BLaER1 treated with 17β-estradiol and CSF1 and Interleukin-3, amounts not matched to agents 10 nM and 100 nM (cell line): ENCODE data around the gene PRDX5.

ENCODE experiments used
- H3K27ac ChIP-seq, 11 experiments: shearing (Covaris generic); formaldehyde crosslinking; 2 replicates each; pipeline ENCODE4 v1.8.1; 2022
- H3K27me3 ChIP-seq, 11 experiments: shearing (Covaris generic); formaldehyde crosslinking; 2 replicates each; pipeline ENCODE4 v1.8.1; 2022
- H3K36me3 ChIP-seq, 11 experiments: shearing (Covaris generic); formaldehyde crosslinking; 2 replicates each; pipeline ENCODE4 v1.8.1; 2022
- H3K4me1 ChIP-seq, 10 experiments: shearing (Covaris generic); formaldehyde crosslinking; 2 replicates each; pipeline ENCODE4 v1.8.1; 2022
- H3K4me2 ChIP-seq, 11 experiments: shearing (Covaris generic); formaldehyde crosslinking; 2 replicates each; pipeline ENCODE4 v1.8.1; 2022
- H3K4me3 ChIP-seq, 10 experiments: shearing (Covaris generic); formaldehyde crosslinking; 2 replicates each; pipeline ENCODE4 v1.8.1; 2022
- H3K9ac ChIP-seq, 11 experiments: shearing (Covaris generic); formaldehyde crosslinking; 2 replicates each; pipeline ENCODE4 v1.8.1; 2022
- H3K9me3 ChIP-seq, 11 experiments: shearing (Covaris generic); formaldehyde crosslinking; replicated peaks in 1 of 11; 2 replicates each; pipeline ENCODE4 v1.8.1; 2022
- H4K20me1 ChIP-seq, 11 experiments: shearing (Covaris generic); formaldehyde crosslinking; 2 replicates each; pipeline ENCODE4 v1.8.1; 2022
- Cebpa-rat ChIP-seq, 11 experiments: shearing (Covaris generic); IDR thresholded peaks; 2 replicates each; pipeline ENCODE4 v1.8.1; 2022

The PRDX5 gene

DNA sequence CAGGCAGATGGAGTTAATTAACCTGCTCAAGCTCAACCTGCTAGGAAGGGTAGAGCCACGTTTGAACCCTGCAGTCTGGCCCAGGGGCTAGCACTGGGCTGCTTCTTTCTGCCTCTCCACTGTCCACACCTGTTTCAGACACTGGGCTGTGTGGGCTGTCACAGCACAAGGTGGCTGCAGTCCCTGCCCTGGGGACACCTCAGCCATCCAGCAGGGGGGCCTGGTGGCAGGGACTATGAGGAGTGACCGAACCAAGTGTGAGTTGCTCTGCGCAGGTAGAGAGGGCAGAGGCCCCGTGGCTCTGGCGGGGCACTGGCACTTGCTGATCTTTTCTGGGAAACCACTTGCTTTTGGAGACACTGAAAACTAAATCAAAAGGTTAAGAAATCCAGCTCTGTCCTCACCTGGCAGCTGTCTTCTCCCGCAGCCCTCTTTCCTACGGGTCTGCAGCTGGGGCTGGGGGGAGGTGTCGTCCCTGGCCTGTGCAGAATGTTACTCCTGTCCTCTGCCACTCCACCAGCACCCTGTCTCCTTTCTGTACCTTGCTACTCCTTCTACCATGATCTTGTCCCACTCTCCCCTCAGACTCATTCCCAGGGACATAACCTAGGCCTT, 39.2 kb upstream of the PRDX5 start:
- Histone ChIP-seq H3K36me3 (peaks cover 17 to 71% (median 49%) of the 10 kb centered on the region in 11 experiments; a peak in 21 of 22 replicates), H3K27me3 (no peaks in the 10 kb centered on the region)

DNA sequence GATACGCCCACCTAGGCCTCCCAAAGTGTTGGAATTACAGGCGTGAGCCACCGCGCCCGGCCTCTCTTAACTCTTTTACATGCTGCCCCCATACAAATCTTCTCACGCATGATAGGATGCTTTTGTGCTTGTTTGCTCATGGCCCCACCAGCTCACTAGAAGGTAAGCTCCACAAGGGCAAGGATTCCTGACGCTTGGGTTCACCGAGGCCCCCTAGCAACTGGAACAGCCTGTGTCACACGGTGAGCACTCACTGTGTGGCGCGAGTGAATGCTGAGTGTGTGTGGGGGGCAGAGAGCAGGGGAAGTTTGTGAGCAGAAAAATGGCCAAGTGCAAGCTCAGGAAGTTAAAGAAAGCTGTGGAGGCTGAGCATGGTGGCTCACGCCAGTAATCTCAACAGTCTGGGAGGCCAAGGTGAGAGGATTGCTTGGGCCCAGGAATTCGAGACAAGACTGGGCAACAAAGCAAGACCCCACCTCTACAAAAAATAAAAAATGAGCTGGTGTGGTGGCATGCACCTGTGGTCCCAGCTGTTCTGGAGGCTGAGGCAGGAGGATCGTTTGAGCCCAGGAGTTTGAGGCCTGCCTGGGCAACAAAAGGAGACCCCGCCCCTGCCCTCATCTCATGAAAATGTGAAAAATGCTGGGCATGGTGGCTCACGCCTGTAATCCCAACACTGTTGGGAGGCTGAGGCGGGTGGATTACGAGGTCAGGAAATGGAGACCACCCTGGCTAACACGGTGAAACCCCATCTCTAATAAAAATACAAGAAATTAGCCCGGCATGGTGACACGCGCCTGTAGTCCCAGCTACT, 35.8 kb upstream of the PRDX5 start:
- no peak for TF ChIP-seq Cebpa-rat (IDR thresholded peaks at IDR 0.05)
- H3K9ac ChIP-seq, result no peak overlapping the region
- peaks cover 0 to 7% (median 0%) of the 10 kb centered on the region in 11 experiments; a peak in 2 of 22 replicates for H4K20me1 ChIP-seq
- H3K9me3 ChIP-seq, result no peaks in the 10 kb centered on the region
- no peak overlapping the region for H3K4me2 ChIP-seq
- no peak overlapping the region for H3K4me3 ChIP-seq
- H3K27ac ChIP-seq, result no peak overlapping the region
- H3K27me3 ChIP-seq, result no peaks in the 10 kb centered on the region
- peaks cover 7 to 46% (median 32%) of the 10 kb centered on the region in 11 experiments; a peak in 20 of 22 replicates for H3K36me3 ChIP-seq
- peaks cover 24 to 30% (median 27%) of the 10 kb centered on the region in 10 experiments for H3K4me1 ChIP-seq

More for the DNA sequence above, 39.2 kb upstream of the PRDX5 start:
- no peak for TF ChIP-seq Cebpa-rat (IDR thresholded peaks at IDR 0.05)
- H3K4me3 ChIP-seq, result no peak overlapping the region
- H3K9me3 ChIP-seq, result no peaks in the 10 kb centered on the region
- H3K27ac ChIP-seq, result no peak overlapping the region
- no peak overlapping the region for H3K4me2 ChIP-seq
- H3K4me1 ChIP-seq, result peaks cover 14 to 31% (median 19%) of the 10 kb centered on the region in 10 experiments
- peaks cover 0 to 8% (median 0%) of the 10 kb centered on the region in 11 experiments; a peak in 2 of 22 replicates for H4K20me1 ChIP-seq
- H3K9ac ChIP-seq, result peak overlapping the region in 3 of 11 experiments; percentile 19 to 44 (median 24); a peak in 3 of 22 replicates

DNA sequence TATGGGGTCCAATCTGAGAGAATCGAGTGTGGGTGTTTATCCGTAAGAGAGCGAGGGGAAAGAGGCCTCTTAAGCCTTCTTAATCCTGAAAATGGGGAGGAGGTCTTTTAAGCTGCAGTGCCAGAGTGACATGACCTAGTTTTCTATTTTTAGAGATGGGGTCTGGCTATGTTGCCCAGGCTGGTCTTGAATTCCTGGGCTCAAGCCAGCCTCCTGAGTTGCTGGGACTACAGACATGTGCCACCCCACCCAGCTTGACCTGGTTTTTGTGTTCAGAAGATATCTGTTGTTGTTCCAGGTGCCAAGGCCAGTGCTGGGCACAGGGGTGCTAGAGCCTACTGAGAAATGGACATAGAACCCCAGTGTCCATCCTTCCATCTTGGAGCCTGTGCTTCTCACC, 34.8 kb upstream of the PRDX5 start:
- H3K36me3 ChIP-seq, result peaks cover 5 to 37% (median 23%) of the 10 kb centered on the region in 11 experiments; a peak in 19 of 22 replicates
- H3K4me2 ChIP-seq, result peak overlapping the region; percentile 92 to 100 (median 96)
- peak overlapping the region in 9 of 11 experiments; percentile 83 to 92 (median 88); a peak in 16 of 22 replicates for H3K9ac ChIP-seq
- peaks cover 0 to 13% (median 0%) of the 10 kb centered on the region in 11 experiments; a peak in 1 of 22 replicates for H4K20me1 ChIP-seq
- 0 out of 22 replicates have a peak overlapping the region, but pooled peaks of 1 of the 11 experiments have one; percentile 2 for H3K27ac ChIP-seq
- H3K27me3 ChIP-seq, result no peaks in the 10 kb centered on the region
- H3K4me3 ChIP-seq, result peak overlapping the region in 1 of 10 experiments; percentile 81; a peak in 1 of 20 replicates
- no peaks in the 10 kb centered on the region for H3K9me3 ChIP-seq
- no peak for TF ChIP-seq Cebpa-rat (IDR thresholded peaks at IDR 0.05)
- peaks cover 25 to 31% (median 26%) of the 10 kb centered on the region in 10 experiments for H3K4me1 ChIP-seq

GRCh38 chr11:64284048-64284961, 33.6 kb upstream of the PRDX5 start, which contains the start of gene BAD:
BAD (minus strand) TSS chr11:64284665; CDS start chr11:64284368, 297 bp downstream.
- Histone ChIP-seq H3K27ac (peak within 1 kb of the TSS; percentile 77 to 94 (median 85)), H3K4me2 (peak within 1 kb of the TSS; percentile 92 to 100 (median 96)), H3K4me1 (peaks cover 25 to 31% (median 26%) of the 10 kb centered on the region in 10 experiments), H3K9me3 (no peaks in the 10 kb centered on the region), H4K20me1 (peaks cover 0 to 15% (median 1%) of the 10 kb centered on the region in 11 experiments; a peak in 3 of 22 replicates), H3K9ac (peak within 1 kb of the TSS; percentile 80 to 92 (median 88)), H3K27me3 (peaks cover 2 to 7% (median 3%) of the 10 kb centered on the region in 11 experiments; a peak in 21 of 22 replicates), H3K4me3 (peak within 1 kb of the TSS; percentile 61 to 90 (median 80)), H3K36me3 (peaks cover 0 to 26% (median 12%) of the 10 kb centered on the region in 11 experiments; a peak in 12 of 22 replicates)
- no peak for TF ChIP-seq Cebpa-rat (IDR thresholded peaks at IDR 0.05)

- H3K4me1 ChIP-seq, result peaks cover 25 to 31% (median 26%) of the 10 kb centered on the region in 10 experiments
- no peaks in the 10 kb centered on the region for H3K9me3 ChIP-seq
- peak within 1 kb of the TSS; percentile 80 to 92 (median 88) for H3K9ac ChIP-seq
- H4K20me1 ChIP-seq, result peaks cover 0 to 25% (median 10%) of the 10 kb centered on the region in 11 experiments; a peak in 10 of 22 replicates
- no peak for TF ChIP-seq Cebpa-rat (IDR thresholded peaks at IDR 0.05)
- peak within 1 kb of the TSS; percentile 94 to 100 (median 97) for H3K4me2 ChIP-seq
- H3K4me3 ChIP-seq, result peak within 1 kb of the TSS; percentile 61 to 90 (median 80)
- peaks cover 11 to 16% (median 12%) of the 10 kb centered on the region in 11 experiments for H3K27me3 ChIP-seq
- H3K36me3 ChIP-seq, result peaks cover 0 to 22% (median 10%) of the 10 kb centered on the region in 11 experiments; a peak in 12 of 22 replicates
- H3K27ac ChIP-seq, result peak within 1 kb of the TSS; percentile 77 to 94 (median 85)
Measured at GRCh38 chr11:64284962-64285884, 32.7 kb upstream of the PRDX5 start, which contains the start of gene GPR137. GPR137 (plus strand) TSS chr11:64285848; CDS start chr11:64286525, 677 bp downstream.

DNA sequence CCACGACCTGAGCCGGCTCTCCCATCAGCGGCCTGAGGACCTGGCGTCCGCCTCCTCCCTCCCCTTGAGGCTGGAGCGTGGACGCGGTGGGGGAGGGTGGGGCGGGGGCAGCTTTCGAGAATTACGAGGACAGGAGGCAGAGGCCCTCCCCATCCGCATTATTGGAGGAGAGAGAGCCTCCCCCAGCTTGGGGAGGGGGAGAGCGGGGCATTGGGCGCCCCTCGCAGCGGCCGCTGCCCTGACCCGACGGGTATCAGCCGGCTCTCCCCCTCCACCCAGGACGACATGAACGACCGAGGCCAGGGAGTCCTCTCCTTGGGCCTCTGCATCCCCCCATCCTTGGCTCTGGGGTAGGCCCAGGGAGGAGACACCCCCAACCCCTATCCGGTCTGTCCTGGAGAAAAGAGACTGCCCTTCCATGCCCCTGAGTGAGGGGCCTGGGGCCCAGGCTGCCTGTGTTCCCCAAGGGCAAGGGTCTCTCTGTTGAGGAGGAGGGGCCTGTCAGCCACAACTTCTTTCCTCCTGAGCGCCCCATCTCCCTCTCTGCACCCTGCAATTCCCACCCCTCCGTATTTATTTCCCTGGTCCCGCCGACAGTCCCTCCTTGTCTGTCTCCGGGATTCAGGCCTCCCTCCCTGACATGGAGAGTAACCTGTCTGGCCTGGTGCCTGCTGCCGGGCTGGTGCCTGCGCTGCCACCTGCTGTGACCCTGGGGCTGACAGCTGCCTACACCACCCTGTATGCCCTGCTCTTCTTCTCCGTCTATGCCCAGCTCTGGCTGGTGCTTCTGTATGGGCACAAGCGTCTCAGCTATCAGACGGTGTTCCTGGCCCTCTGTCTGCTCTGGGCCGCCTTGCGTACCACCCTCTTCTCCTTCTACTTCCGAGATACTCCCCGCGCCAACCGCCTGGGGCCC, 31.8 kb upstream of the PRDX5 start:
- H3K9ac ChIP-seq, result peak overlapping the region; percentile 80 to 92 (median 88)
- H3K4me3 ChIP-seq, result peak overlapping the region; percentile 61 to 90 (median 80)
- H3K27ac ChIP-seq, result peak overlapping the region in 10 of 11 experiments; percentile 43 to 94 (median 84); a peak in 18 of 22 replicates

More for the DNA sequence above, 31.8 kb upstream of the PRDX5 start:
- peaks cover 25 to 31% (median 26%) of the 10 kb centered on the region in 10 experiments for H3K4me1 ChIP-seq
- H3K4me2 ChIP-seq, result peak overlapping the region; percentile 94 to 100 (median 97)
- no peaks in the 10 kb centered on the region for H3K9me3 ChIP-seq
- peaks cover 0 to 20% (median 10%) of the 10 kb centered on the region in 11 experiments; a peak in 12 of 22 replicates for H3K36me3 ChIP-seq
- TF ChIP-seq Cebpa-rat (IDR thresholded peaks at IDR 0.05), result no peak
- H3K27me3 ChIP-seq, result peaks cover 21 to 25% (median 21%) of the 10 kb centered on the region in 11 experiments
- H4K20me1 ChIP-seq, result peaks cover 0 to 34% (median 19%) of the 10 kb centered on the region in 11 experiments; a peak in 14 of 22 replicates
